Panc1 (cell line): ENCODE data around the gene TRABD2B. TPM values are rescaled to one million over a fixed set of nuclear protein-coding genes. Genes with fewer than 3 reads are reported as not detected.

ENCODE experiments used
- ATAC-seq: fragments of 200-7000 bp; cut with Tn5 transposase; 2 replicates; pipeline ENCODE4 v1.9.1; 2020; ENCODE audit warnings: mild to moderate bottlenecking, moderate library complexity
- BruUV-seq: library from RNA; stranded (reverse); fragments of 400-500 nt; replicated peaks from 2 replicates; lab custom pipeline; 2021; lab: Mats Ljungman, UMichigan
- CTCF ChIA-PET: fragments of 300-600 bp; sonication (Branson Sonifier 250); formaldehyde crosslinking; loops from one replicate; lab custom pipeline; 2022; ENCODE audit warnings: antibody characterized with exemption; lab: Charles Lee
- POLR2A ChIA-PET: fragments of 300-600 bp; sonication (Branson Sonifier 250); formaldehyde crosslinking; loops from one replicate; lab custom pipeline; 2022; ENCODE audit warnings: antibody characterized with exemption; lab: Charles Lee
- DNase-seq: peaks from one replicate; pipeline ENCODE4 v3.0.0-alpha.2; 2010; ENCODE audit warnings: low read depth, low spot score
- H3K27ac ChIP-seq: 2 replicates; pipeline ENCODE4 v1.5.1; 2011; ENCODE audit warnings: mild to moderate bottlenecking, low read length, inconsistent platforms
- H3K27me3 ChIP-seq: fragments of 200-500 bp; sonication (Bioruptor generic); 2 replicates; pipeline ENCODE4 v1.6.0; 2014; ENCODE audit warnings: low read length, inconsistent platforms; ENCODE audit not compliant: control insufficient read depth, insufficient read depth
- H3K36me3 ChIP-seq: fragments of 200-500 bp; sonication (Bioruptor generic); 2 replicates; pipeline ENCODE4 v1.5.1; 2014; ENCODE audit warnings: inconsistent platforms, mild to moderate bottlenecking, low read length, moderate library complexity; ENCODE audit not compliant: control insufficient read depth, insufficient read depth
- H3K4me1 ChIP-seq: 2 replicates; pipeline ENCODE4 v1.5.1; 2011; ENCODE audit warnings: inconsistent platforms, mild to moderate bottlenecking, low read length, moderate library complexity; ENCODE audit not compliant: control insufficient read depth, insufficient read depth
- H3K4me3 ChIP-seq, 2 experiments: 2 replicates each; pipeline ENCODE4 v1.5.1; 2011 to 2012; ENCODE audit warnings: low read depth in 2 of 2, low read length in 2 of 2, mild to moderate bottlenecking in 2 of 2, inconsistent platforms in 1 of 2, moderate library complexity in 1 of 2
- H3K9me3 ChIP-seq: fragments of 200-500 bp; sonication (Bioruptor generic); 2 replicates; pipeline ENCODE4 v1.5.1; 2014; ENCODE audit warnings: low read depth, mild to moderate bottlenecking, inconsistent platforms, low read length, moderate library complexity; ENCODE audit not compliant: control insufficient read depth, insufficient read depth
- POLR2AphosphoS5 ChIP-seq: IDR thresholded peaks from 2 replicates; pipeline ENCODE4 v1.6.1; 2012; ENCODE audit warnings: mild to moderate bottlenecking, low read depth, low read length, moderate library complexity
- SIN3A ChIP-seq: IDR thresholded peaks from 2 replicates; pipeline ENCODE4 v1.6.1; 2012; ENCODE audit warnings: low read depth, mild to moderate bottlenecking, low read length, moderate library complexity, borderline replicate concordance; ENCODE audit not compliant: insufficient read depth
- TCF7L2 ChIP-seq: IDR thresholded peaks from 2 replicates; pipeline ENCODE4 v1.6.1; 2011; ENCODE audit warnings: mild to moderate bottlenecking, low read depth, low read length, inconsistent platforms
- in situ Hi-C: cut with HindIII; loops from 2 replicates; pipeline ENCODE4 v1.10.0; 2016; ENCODE audit warnings: low sequenced_read_pairs, low pct_unique_long_range_greater_than_20kb
- intact Hi-C: fragments of 100-400 bp; cut with micrococcal nuclease; formaldehyde crosslinking; loops from one replicate; pipeline ENCODE4 v1.10.0; 2022; ENCODE audit not compliant: unreplicated experiment
- total RNA-seq: library from RNA; stranded (reverse); gene quantifications from one replicate; pipeline ENCODE4 v1.2.1, GENCODE V29; 2021; ENCODE audit not compliant: unreplicated experiment
- TF ChIP-seq, protein P1 (sequence below), 2 experiments: IDR thresholded peaks; 2 replicates each; pipeline ENCODE4 v1.6.1; 2011 to 2012; ENCODE audit warnings: low read depth in 2 of 2, control low read depth in 1 of 2, low read length in 1 of 2, mild to moderate bottlenecking in 1 of 2, moderate library complexity in 1 of 2; ENCODE audit not compliant: insufficient read depth in 1 of 2
- TF ChIP-seq, protein P2 (sequence below): fragments of 450-650 bp; IDR thresholded peaks from 2 replicates; pipeline ENCODE4 v1.5.1; 2017; ENCODE audit warnings: mild to moderate bottlenecking

The TRABD2B gene
- total RNA-seq, 1 experiment from 2014 or later = not detected

DNA sequence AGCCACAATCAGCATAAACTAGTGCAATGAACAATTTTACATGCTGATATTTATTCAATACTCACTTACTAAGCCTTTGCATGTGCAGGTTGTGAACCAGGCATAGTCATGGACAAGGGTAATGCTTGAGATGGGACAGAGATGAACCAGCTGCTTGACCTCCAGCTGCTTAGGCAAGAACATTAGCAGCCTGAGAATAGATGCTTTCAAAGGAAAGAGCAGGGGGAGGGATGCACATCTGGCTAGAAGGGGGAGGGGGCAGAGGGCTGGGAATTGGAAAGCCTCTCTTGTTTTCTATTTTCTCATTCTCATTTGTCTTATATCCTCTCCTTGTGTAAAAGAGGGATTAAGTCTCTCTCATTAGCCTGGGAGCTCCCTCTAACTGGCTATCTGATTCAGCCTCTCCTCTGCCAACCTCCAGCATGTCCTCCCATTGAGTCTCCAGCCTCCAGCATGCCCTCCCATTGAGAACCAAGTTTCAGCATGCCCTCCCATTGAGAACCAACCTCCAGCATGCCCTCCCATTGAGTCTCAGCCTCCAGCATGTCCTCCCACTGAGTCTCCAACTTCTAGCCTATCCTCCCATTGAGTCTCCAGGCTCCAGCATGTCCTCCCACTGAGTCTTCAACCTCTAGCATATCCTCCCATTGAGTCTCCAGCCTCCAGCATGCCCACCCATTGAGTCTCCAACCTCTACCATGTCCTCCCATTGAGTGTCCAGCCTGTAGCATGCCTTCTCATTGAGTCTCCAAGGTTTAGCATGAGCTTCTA is 38.4 kb upstream of the TRABD2B start:
- DNase-seq (no peak), ATAC-seq (no peak)
- Histone ChIP-seq H3K27me3 (no peaks in the 10 kb centered on the region; the same call in 1 of the 2 replicates), H3K36me3 (no peaks in the 10 kb centered on the region), H3K9me3 (no peaks in the 10 kb centered on the region), H3K4me1 (no peaks in the 10 kb centered on the region), H3K4me3 (no peak overlapping the region), H3K27ac (no peak overlapping the region)
- ChIA-PET POLR2A (no interaction called here), CTCF (no interaction called here)
- BruUV-seq = no TSS peak
- intact Hi-C loops = no loop called here
- TF ChIP-seq POLR2AphosphoS5 (no peak), SIN3A (no peak), TCF7L2 (no peak)
- TF ChIP-seq, protein P1, sequence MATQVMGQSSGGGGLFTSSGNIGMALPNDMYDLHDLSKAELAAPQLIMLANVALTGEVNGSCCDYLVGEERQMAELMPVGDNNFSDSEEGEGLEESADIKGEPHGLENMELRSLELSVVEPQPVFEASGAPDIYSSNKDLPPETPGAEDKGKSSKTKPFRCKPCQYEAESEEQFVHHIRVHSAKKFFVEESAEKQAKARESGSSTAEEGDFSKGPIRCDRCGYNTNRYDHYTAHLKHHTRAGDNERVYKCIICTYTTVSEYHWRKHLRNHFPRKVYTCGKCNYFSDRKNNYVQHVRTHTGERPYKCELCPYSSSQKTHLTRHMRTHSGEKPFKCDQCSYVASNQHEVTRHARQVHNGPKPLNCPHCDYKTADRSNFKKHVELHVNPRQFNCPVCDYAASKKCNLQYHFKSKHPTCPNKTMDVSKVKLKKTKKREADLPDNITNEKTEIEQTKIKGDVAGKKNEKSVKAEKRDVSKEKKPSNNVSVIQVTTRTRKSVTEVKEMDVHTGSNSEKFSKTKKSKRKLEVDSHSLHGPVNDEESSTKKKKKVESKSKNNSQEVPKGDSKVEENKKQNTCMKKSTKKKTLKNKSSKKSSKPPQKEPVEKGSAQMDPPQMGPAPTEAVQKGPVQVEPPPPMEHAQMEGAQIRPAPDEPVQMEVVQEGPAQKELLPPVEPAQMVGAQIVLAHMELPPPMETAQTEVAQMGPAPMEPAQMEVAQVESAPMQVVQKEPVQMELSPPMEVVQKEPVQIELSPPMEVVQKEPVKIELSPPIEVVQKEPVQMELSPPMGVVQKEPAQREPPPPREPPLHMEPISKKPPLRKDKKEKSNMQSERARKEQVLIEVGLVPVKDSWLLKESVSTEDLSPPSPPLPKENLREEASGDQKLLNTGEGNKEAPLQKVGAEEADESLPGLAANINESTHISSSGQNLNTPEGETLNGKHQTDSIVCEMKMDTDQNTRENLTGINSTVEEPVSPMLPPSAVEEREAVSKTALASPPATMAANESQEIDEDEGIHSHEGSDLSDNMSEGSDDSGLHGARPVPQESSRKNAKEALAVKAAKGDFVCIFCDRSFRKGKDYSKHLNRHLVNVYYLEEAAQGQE (IDR thresholded peaks at IDR 0.05; ENCODE audit: insufficient read depth in 1 of 2, low read depth in 2 of 2, low read length in 1 of 2) = no peak
- TF ChIP-seq, protein P2, sequence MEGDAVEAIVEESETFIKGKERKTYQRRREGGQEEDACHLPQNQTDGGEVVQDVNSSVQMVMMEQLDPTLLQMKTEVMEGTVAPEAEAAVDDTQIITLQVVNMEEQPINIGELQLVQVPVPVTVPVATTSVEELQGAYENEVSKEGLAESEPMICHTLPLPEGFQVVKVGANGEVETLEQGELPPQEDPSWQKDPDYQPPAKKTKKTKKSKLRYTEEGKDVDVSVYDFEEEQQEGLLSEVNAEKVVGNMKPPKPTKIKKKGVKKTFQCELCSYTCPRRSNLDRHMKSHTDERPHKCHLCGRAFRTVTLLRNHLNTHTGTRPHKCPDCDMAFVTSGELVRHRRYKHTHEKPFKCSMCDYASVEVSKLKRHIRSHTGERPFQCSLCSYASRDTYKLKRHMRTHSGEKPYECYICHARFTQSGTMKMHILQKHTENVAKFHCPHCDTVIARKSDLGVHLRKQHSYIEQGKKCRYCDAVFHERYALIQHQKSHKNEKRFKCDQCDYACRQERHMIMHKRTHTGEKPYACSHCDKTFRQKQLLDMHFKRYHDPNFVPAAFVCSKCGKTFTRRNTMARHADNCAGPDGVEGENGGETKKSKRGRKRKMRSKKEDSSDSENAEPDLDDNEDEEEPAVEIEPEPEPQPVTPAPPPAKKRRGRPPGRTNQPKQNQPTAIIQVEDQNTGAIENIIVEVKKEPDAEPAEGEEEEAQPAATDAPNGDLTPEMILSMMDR = no peak
- in situ Hi-C loops = no loop called here

DNA sequence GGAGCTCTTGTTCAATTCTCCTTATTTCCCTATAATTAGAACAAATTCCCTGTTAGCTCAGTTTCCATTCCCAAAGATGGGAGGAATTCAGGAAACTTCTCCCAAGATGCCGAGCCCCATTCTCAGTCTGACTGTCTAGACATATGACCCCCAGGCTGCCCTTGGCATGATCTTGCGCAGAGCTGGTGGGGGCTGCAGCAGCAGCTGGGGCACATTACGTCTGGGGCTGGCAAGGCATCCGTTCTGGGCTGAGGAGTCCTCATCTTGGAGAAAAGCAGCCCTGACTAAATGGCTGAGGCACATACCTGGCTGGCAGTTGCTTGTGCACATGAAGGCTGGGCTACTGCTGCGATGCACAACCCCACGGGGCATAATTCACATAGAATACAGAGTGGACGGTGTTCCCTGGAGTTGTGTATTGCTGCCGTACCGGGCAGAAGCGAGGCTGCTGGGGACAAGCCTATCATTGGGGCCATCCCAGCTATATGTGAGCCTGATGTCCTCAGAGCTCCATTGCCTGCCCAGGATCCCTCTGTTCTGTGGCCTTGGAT is 36.4 kb upstream of the TRABD2B start:
- no TSS peak for BruUV-seq
- Histone ChIP-seq H3K27me3 (no peaks in the 10 kb centered on the region; the same call in 1 of the 2 replicates), H3K27ac (no peak overlapping the region), H3K4me1 (no peaks in the 10 kb centered on the region), H3K9me3 (no peaks in the 10 kb centered on the region), H3K4me3 (no peak overlapping the region), H3K36me3 (no peaks in the 10 kb centered on the region)
- TF ChIP-seq TCF7L2 (no peak), SIN3A (no peak), POLR2AphosphoS5 (no peak)
- TF ChIP-seq, protein P1 (IDR thresholded peaks at IDR 0.05; ENCODE audit: insufficient read depth in 1 of 2, low read depth in 2 of 2, low read length in 1 of 2) = no peak
- TF ChIP-seq, protein P2 = no peak
- DNase-seq (no peak), ATAC-seq (no peak)
- POLR2A ChIA-PET = no interaction called here
- intact Hi-C loops (no loop called here), in situ Hi-C loops (no loop called here)
- CTCF ChIA-PET = no interaction called here
